GM12874 (cell line): ENCODE results near the gene TBC1D5.

ENCODE experiments used
- TF ChIP-seq, protein P1 (sequence below): IDR thresholded peaks from 2 replicates; pipeline ENCODE4 v1.5.1; 2011; ENCODE audit warnings: low read depth, mild to moderate bottlenecking, control low read depth, low read length, moderate library complexity; ENCODE audit not compliant: insufficient read depth

TBC1D5 gene

DNA sequence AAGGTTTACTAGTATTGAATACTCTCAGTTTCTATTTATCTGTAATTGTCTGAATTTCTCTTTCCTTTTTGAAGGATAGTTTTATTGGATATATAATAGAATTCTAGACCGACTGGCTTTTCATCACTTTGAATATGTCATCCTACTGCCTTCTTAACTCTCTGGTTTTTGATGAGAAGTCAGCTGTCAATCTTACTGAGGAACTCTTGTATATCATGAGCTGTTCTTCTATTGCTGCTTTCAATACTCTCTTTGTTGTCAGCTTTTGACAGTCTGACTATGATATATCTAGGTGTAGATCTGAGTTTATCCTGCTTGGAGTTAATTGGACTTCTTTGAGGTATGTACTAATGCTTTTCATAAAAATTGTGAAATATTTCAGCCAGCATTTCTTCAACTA, 523.8 kb downstream of the TBC1D5 start:
- TF ChIP-seq, protein P1, sequence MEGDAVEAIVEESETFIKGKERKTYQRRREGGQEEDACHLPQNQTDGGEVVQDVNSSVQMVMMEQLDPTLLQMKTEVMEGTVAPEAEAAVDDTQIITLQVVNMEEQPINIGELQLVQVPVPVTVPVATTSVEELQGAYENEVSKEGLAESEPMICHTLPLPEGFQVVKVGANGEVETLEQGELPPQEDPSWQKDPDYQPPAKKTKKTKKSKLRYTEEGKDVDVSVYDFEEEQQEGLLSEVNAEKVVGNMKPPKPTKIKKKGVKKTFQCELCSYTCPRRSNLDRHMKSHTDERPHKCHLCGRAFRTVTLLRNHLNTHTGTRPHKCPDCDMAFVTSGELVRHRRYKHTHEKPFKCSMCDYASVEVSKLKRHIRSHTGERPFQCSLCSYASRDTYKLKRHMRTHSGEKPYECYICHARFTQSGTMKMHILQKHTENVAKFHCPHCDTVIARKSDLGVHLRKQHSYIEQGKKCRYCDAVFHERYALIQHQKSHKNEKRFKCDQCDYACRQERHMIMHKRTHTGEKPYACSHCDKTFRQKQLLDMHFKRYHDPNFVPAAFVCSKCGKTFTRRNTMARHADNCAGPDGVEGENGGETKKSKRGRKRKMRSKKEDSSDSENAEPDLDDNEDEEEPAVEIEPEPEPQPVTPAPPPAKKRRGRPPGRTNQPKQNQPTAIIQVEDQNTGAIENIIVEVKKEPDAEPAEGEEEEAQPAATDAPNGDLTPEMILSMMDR: no peak

DNA sequence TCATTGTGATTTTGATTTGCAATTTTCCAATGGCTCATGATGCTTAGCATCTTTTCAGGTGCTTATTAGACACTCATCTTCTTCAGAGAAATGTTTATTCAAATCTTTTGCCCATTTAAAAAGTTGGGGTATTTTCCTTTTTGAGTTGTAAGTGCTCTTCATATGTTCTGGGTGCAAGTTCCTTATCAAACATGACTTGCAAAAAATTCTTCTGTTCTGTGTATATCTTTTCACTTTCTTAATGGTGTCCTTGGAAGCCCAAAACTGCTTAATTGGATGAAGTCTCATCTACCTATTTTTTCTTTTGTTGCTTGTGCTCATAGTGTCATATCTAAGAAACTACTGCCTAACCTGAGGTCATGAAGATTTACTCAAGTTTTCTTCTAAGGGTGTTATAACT, 524.8 kb downstream of the TBC1D5 start:
- TF ChIP-seq, protein P1: no peak

DNA sequence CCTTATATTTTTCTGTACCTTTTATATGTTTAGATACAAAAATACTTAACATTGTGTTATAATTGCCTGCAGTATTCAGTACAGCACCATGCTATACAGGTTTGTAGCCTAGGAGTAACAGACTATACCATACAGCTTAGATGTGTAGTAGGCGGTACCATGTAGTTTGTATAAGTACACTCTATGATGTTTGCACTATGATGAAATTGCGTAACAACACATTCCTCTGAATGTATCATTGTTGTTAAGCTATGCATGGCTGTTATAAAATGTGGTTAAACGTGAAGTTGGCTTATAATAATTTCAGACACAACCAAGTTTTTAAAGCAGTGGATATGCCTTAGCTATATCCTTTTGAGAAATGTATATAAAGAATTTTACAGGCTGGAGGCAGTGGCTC, 529.3 kb downstream of the TBC1D5 start:
- TF ChIP-seq, protein P1: no peak

DNA sequence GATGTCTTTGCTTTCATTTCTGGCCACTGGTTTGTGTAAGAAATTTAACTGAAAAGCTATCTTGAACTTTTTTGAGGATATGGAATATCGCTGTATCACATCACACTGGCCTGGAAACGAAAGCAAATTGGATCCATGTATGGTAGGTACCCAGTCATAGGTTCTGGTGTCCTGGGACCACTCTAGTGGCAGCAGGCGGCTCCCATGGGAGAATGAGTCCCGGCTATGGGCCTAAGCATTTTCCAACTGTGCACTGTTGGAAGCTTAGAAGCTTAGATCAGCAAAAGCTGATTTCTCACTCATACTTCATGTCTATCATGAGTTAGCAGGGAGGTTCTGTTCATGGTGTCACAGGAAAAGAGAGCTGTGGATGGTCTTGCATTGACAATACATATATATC, 534.5 kb downstream of the TBC1D5 start:
- TF ChIP-seq, protein P1: no peak

DNA sequence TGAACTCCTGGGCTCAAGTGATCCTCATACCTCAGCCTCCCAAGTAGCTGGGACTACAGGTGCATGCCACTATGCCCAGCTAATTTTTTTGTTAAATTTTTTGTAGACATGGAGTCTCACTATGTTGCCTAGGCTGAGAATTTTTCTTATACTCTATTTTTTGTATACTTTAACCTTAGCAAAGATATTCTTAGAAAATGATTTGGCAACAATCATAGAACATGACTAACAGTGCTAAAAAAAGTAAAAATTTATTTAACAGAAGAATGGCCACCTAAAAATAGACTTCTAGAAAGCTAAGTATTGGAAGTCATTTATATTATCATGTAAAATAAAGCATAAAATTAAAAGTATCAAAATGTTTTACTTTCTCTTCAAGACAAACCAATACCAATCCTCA, 535.4 kb downstream of the TBC1D5 start:
- TF ChIP-seq, protein P1: no peak

DNA sequence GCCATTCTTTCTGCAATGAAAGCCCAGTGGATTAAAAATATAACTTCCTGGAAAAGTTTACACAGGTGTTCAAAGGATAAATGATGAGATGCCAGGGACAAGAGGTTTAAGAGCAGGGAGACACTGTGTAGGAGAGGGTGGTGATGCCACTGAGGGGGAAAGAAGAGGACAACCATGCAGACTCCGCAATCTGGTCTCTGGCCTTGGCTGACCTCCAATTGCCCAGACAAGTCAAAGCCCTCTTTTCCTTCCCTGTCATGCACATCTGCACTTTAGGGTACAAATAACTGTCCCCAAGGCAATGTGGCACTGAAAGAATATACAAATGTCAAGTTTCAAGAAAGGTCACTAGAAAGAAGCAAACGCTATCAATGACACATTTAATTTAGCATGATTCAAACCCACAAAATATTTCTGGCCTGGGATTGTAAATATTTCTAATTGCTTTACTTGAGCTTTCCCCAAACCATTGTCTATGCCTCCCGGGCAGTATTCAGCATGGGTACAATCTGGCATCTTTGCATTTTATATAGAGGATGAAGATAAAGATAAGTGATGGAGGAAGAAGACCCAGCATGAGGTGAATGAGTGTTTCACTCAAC, 538.3 kb downstream of the TBC1D5 start:
- TF ChIP-seq, protein P1: no peak

DNA sequence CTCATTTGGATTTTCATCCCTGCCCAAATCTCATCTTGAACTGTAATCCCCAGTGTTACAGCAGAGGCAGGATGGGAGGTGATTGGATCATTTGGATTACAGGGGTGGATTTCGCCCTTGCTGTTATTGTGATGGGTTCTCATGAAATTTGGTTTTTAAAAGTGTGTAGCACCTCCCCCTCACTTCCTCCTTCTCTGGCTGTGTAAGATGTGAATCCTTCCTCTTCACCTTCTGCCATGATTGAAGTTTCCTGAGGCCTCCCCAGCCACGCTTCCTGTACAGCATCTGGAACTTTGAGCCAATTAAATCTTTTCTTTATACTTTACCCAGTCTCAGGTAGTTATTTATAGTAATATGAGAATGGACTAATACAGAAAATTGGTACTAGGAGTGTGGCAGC, 540.9 kb downstream of the TBC1D5 start:
- TF ChIP-seq, protein P1: no peak
